B cell (primary cell): Measurements from ENCODE around the gene ENOPH1. TPM values are rescaled to one million over a fixed set of nuclear protein-coding genes. Genes with fewer than 3 reads are reported as not detected.

Source experiments
- ATAC-seq: fragments of 200-7000 bp; cut with Tn5 transposase; one replicate; pipeline ENCODE4 v1.10.0; 2021; ENCODE audit warnings: low read depth, mild to moderate bottlenecking, moderate number of reproducible peaks, moderate library complexity
- CTCF ChIA-PET: fragments of 350-600 bp; sonication (Branson Sonifier 250); formaldehyde crosslinking; loops from one replicate; lab custom pipeline; 2021; ENCODE audit warnings: antibody characterized with exemption, inconsistent platforms; lab: Charles Lee
- POLR2A ChIA-PET: fragments of 350-600 bp; sonication (Branson Sonifier 250); formaldehyde crosslinking; loops from one replicate; lab custom pipeline; 2021; ENCODE audit warnings: antibody characterized with exemption; lab: Charles Lee
- DNase-seq: peaks from one replicate; pipeline ENCODE4 v3.0.0; 2013
- H2AFZ ChIP-seq: 2 replicates; pipeline ENCODE4 v1.6.1; 2012; ENCODE audit warnings: mild to moderate bottlenecking, low read depth, low read length; ENCODE audit not compliant: insufficient read depth, poor library complexity, severe bottlenecking
- H3K27ac ChIP-seq, 2 donors: 1 replicate in 1 of 2; 2 replicates in 1 of 2; pipeline ENCODE4 v1.5.1; 2012 to 2013; ENCODE audit warnings: low read length in 2 of 2, mild to moderate bottlenecking in 2 of 2, moderate library complexity in 1 of 2
- H3K27me3 ChIP-seq, 4 experiments: fragments of 200-600 bp in 1 of 4; sonication (generic) in 1 of 4; replicated peaks in 1 of 4; 1 replicate in 2 of 4; 2 replicates in 2 of 4; pipeline versions ENCODE4 v1.6.1 to v1.7.0; 2013 to 2016; ENCODE audit warnings: low read length in 3 of 4, mild to moderate bottlenecking in 2 of 4, mixed read lengths in 1 of 4, moderate library complexity in 1 of 4; ENCODE audit not compliant: insufficient read depth in 4 of 4, control insufficient read depth in 3 of 4; ENCODE audit errors: control extremely low read depth in 1 of 4
- H3K36me3 ChIP-seq, 2 experiments: replicated peaks in 1 of 2; 1 replicate in 1 of 2; 2 replicates in 1 of 2; pipeline versions ENCODE4 v1.6.1 to v1.7.1; 2013; ENCODE audit warnings: low read length in 1 of 2; ENCODE audit not compliant: insufficient read depth in 2 of 2, control insufficient read depth in 1 of 2; ENCODE audit errors: control extremely low read depth in 1 of 2, extremely low read depth in 1 of 2
- H3K4me1 ChIP-seq, 2 donors: fragments of 200-600 bp in 1 of 2; sonication (generic) in 1 of 2; 1 replicate in 1 of 2; 2 replicates in 1 of 2; pipeline versions ENCODE4 v1.5.1 to v1.6.1; 2013 to 2017; ENCODE audit warnings: low read length in 2 of 2; ENCODE audit not compliant: control insufficient read depth in 2 of 2, insufficient read depth in 2 of 2
- H3K4me2 ChIP-seq: replicated peaks from 2 replicates; pipeline ENCODE3; 2012; ENCODE audit warnings: mild to moderate bottlenecking, low read depth, low read length; ENCODE audit not compliant: poor library complexity, severe bottlenecking
- H3K4me3 ChIP-seq, 5 experiments: fragments of 200-600 bp in 1 of 5; sonication (generic) in 1 of 5; 1 replicate in 3 of 5; 2 replicates in 2 of 5; pipeline versions ENCODE4 v1.5.1 to v1.7.0; 2011 to 2016; ENCODE audit warnings: low read length in 4 of 5, mild to moderate bottlenecking in 4 of 5, low read depth in 2 of 5, control low read depth in 1 of 5, moderate library complexity in 1 of 5; ENCODE audit not compliant: insufficient read depth in 1 of 5; ENCODE audit errors: control extremely low read depth in 1 of 5, extremely low read depth in 1 of 5
- H3K79me2 ChIP-seq: fragments of 200-600 bp; sonication (generic); one replicate; pipeline ENCODE4 v1.6.0; 2016; ENCODE audit warnings: low read length; ENCODE audit not compliant: control insufficient read depth, insufficient read depth
- H3K9ac ChIP-seq: fragments of 200-600 bp; sonication (generic); 2 replicates; pipeline ENCODE4 v1.6.1; 2017; ENCODE audit warnings: mild to moderate bottlenecking, low read length, moderate library complexity
- H3K9me3 ChIP-seq, 3 donors: one replicate each; pipeline versions ENCODE4 v1.6.1 to v1.7.1; 2013; ENCODE audit warnings: low read length in 2 of 3; ENCODE audit not compliant: control insufficient read depth in 2 of 3, insufficient read depth in 1 of 3; ENCODE audit errors: control extremely low read depth in 1 of 3
- H4K20me1 ChIP-seq: 2 replicates; pipeline ENCODE4 v1.6.0; 2012; ENCODE audit warnings: mild to moderate bottlenecking, low read length; ENCODE audit not compliant: insufficient read depth, control insufficient read depth, poor library complexity, severe bottlenecking
- H3K27ac Mint-ChIP-seq: one replicate; pipeline ENCODE4 v1.8.0; 2021; ENCODE audit warnings: mixed read lengths
- H3K27me3 Mint-ChIP-seq: one replicate; pipeline ENCODE4 v1.8.0; 2021; ENCODE audit warnings: mixed read lengths
- H3K4me1 Mint-ChIP-seq: one replicate; pipeline ENCODE4 v1.8.0; 2021; ENCODE audit warnings: mixed read lengths
- H3K4me3 Mint-ChIP-seq: one replicate; pipeline ENCODE4 v1.8.0; 2021; ENCODE audit warnings: mixed read lengths
- H3K9me3 Mint-ChIP-seq: one replicate; pipeline ENCODE4 v1.8.0; 2022; ENCODE audit warnings: mixed read lengths; ENCODE audit not compliant: insufficient read depth
- EZH2 ChIP-seq: IDR thresholded peaks from 2 replicates; pipeline ENCODE4 v1.6.1; 2012; ENCODE audit warnings: borderline replicate concordance, low read depth, mild to moderate bottlenecking, moderate library complexity, low read length; ENCODE audit not compliant: insufficient read depth, poor library complexity, severe bottlenecking
- WGBS: methylation state at CpG from one replicate; pipeline ENCODE4 v1.1.5; 2013; ENCODE audit warnings: missing lambda C conversion rate; ENCODE audit not compliant: insufficient coverage; 5-methylcytosine and 5-hydroxymethylcytosine counted together
- intact Hi-C: fragments of 100-400 bp; cut with micrococcal nuclease; formaldehyde crosslinking; loops from one replicate; pipeline ENCODE4 v1.10.0; 2022
- polyA plus RNA-seq: library from polyadenylated mRNA; depleted of rRNA; stranded (reverse); fragments of >200 nt; gene quantifications from 2 replicates; pipeline ENCODE4 v1.2.3, GENCODE V29; 2012
- total RNA-seq, 2 donors: library from RNA; stranded (reverse); fragments of 120-200 nt in 1 of 2; gene quantifications; 1 replicate in 1 of 2; 2 replicates in 1 of 2; pipeline versions ENCODE4 v1.2.3 to v1.2.4, GENCODE V29; 2013 to 2022
- TF ChIP-seq, protein P1 (sequence below): fragments of 200-600 bp; IDR thresholded peaks from one replicate; pipeline ENCODE4 v1.8.0; 2022; ENCODE audit warnings: antibody characterized with exemption, mild to moderate bottlenecking

The ENOPH1 gene
- total and polyA plus RNA-seq, 2 donors (not counting 1 experiment from before 2014, with no cell fraction given) = 10.9 to 20.2 TPM

DNA sequence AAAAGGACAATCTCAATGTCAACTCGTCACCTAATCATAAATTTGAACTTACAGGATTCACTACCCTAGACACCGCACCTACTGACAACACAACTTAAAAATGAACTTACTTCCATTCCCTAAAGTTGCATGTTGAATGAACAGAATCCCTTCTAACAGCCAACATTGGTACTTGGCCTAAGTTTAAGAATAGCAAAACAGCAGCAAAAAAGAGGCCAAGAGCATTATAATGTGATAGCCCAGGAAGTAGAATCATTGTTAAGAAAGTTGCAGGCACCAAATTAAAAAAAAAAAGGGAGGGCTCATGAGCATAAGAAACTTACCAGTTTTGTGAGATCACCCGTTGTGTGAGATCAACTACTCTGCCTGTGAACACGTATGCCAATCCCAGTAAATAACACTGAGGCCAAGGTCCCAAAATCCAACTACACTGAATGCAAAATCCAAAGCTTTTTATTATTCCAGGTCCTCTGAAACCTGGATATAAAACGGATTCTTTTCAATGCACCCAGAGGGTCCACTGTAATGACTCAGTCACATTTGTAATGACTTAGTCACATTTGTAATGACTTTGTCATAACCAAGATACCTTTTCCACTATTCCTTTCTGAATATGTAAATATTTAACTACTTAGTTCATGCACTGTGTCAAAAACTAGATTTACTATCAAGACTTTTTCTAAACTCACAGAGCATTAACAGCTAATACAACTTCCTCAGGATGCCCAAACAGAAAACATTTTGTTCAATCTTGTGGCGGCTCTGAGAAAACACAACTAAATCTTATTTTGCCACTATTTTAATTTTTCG is 6.9 kb upstream of the ENOPH1 start:
- no peak overlapping the region for H3K4me3 ChIP-seq
- no peak overlapping the region for H3K27ac ChIP-seq
- WGBS = 100% methylated on average over 4 of the region's 7 CpGs
- ChIA-PET POLR2A (no interaction called here), CTCF (interaction anchor here (0.6 to 0.8 kb wide), 2 partner anchors 49 to 934 kb away, joined by 3 read pairs; no protein-coding TSS in a partner anchor)
- intact Hi-C loops = no loop called here
- H3K27me3 ChIP-seq = no peaks in the 10 kb centered on the region
- no peak for TF ChIP-seq EZH2
- TF ChIP-seq, protein P1, sequence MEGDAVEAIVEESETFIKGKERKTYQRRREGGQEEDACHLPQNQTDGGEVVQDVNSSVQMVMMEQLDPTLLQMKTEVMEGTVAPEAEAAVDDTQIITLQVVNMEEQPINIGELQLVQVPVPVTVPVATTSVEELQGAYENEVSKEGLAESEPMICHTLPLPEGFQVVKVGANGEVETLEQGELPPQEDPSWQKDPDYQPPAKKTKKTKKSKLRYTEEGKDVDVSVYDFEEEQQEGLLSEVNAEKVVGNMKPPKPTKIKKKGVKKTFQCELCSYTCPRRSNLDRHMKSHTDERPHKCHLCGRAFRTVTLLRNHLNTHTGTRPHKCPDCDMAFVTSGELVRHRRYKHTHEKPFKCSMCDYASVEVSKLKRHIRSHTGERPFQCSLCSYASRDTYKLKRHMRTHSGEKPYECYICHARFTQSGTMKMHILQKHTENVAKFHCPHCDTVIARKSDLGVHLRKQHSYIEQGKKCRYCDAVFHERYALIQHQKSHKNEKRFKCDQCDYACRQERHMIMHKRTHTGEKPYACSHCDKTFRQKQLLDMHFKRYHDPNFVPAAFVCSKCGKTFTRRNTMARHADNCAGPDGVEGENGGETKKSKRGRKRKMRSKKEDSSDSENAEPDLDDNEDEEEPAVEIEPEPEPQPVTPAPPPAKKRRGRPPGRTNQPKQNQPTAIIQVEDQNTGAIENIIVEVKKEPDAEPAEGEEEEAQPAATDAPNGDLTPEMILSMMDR = no peak
- peaks cover 21 to 53% of the 10 kb centered on the region in 2 experiments for H3K36me3 ChIP-seq
- H3K9me3 ChIP-seq = no peaks in the 10 kb centered on the region
- H3K4me1 ChIP-seq = peaks cover 20 to 22% of the 10 kb centered on the region in 2 donors
- H2AFZ ChIP-seq = no peak overlapping the region
- H3K4me2 ChIP-seq = no peak overlapping the region
- H3K9me3 Mint-ChIP-seq = no peaks in the 10 kb centered on the region
- no peak overlapping the region for H3K9ac ChIP-seq
- peaks cover 38% of the 10 kb centered on the region for H4K20me1 ChIP-seq
- no peak overlapping the region for H3K27ac Mint-ChIP-seq
- peaks cover 26% of the 10 kb centered on the region for H3K79me2 ChIP-seq
- no peak for DNase-seq
- no peak overlapping the region for H3K4me3 Mint-ChIP-seq
- no peak for ATAC-seq
- peaks cover 34% of the 10 kb centered on the region for H3K4me1 Mint-ChIP-seq
- H3K27me3 Mint-ChIP-seq = no peaks in the 10 kb centered on the region

DNA sequence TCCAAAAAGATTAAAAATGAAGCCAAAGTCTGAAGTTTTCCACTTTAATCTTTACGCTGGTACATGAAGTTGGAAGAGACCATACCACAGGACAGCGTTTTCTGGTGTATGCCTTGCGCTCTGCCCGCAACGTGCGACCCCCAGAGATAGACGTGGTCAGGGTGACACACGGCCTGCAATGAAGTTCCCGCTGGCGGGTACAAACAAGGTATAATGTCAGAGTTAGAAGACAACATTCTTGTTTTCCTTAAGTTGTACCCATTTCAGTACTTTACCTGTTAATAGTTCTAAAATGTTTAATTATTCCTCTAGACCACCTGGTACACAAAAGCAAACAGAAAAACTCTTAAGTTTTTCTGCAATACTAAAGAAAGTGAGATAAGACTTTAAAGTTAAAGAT is 4.9 kb upstream of the ENOPH1 start:
- no peak for DNase-seq
- H3K27me3 Mint-ChIP-seq = no peaks in the 10 kb centered on the region
- WGBS = 99% methylated on average over 9 of the region's 10 CpGs
- peaks cover 45% of the 10 kb centered on the region for H4K20me1 ChIP-seq
- no peak overlapping the region for H3K4me3 ChIP-seq
- ChIA-PET CTCF (no interaction called here), POLR2A (no interaction called here)
- peaks cover 21 to 53% of the 10 kb centered on the region in 2 experiments for H3K36me3 ChIP-seq
- no peak overlapping the region for H3K4me3 Mint-ChIP-seq
- no peak overlapping the region for H3K27ac ChIP-seq
- H2AFZ ChIP-seq = no peak overlapping the region
- no peak for TF ChIP-seq EZH2
- TF ChIP-seq, protein P1 = no peak
- H3K9me3 ChIP-seq = no peaks in the 10 kb centered on the region
- H3K4me1 Mint-ChIP-seq = peaks cover 37% of the 10 kb centered on the region
- peaks cover 34% of the 10 kb centered on the region for H3K79me2 ChIP-seq
- ATAC-seq = no peak
- H3K27me3 ChIP-seq = no peaks in the 10 kb centered on the region
- H3K4me1 ChIP-seq = peaks cover 21 to 22% of the 10 kb centered on the region in 2 donors
- H3K9me3 Mint-ChIP-seq = no peaks in the 10 kb centered on the region
- no peak overlapping the region for H3K4me2 ChIP-seq
- H3K27ac Mint-ChIP-seq = no peak overlapping the region
- intact Hi-C loops = no loop called here
- no peak overlapping the region for H3K9ac ChIP-seq
